Stimulated activated CD8-positive, alpha-beta memory T cell treated with anti-CD3 and anti-CD28 coated beads, Interleukin-2, amount 100 ng/mL, for 48 hours (primary cell): ENCODE data around the gene XYLT2.

Source experiments
- DNase-seq, 2 donors: peaks; one replicate each; pipeline ENCODE4 v3.0.0-alpha.2; 2020; ENCODE audit warnings: low read depth in 2 of 2

Gene XYLT2

GRCh38 chr17:50363217-50364060 is 17.5 kb downstream of the XYLT2 start:
- DNase-seq: no peak

- no peak for DNase-seq
Observed at GRCh38 chr17:50364061-50364458, 18.1 kb downstream of the XYLT2 start.

GRCh38 chr17:50364715-50365114 is 18.8 kb downstream of the XYLT2 start:
- no peak for DNase-seq

- DNase-seq: no peak
Observed at GRCh38 chr17:50365165-50365564, 19.2 kb downstream of the XYLT2 start.

- no peak for DNase-seq
Observed at GRCh38 chr17:50365649-50366393, 19.9 kb downstream of the XYLT2 start.

GRCh38 chr17:50367401-50367800 is 21.5 kb downstream of the XYLT2 start:
- no peak for DNase-seq

- no peak for DNase-seq
Observed at GRCh38 chr17:50370052-50370451, 24.1 kb downstream of the XYLT2 start.

GRCh38 chr17:50371526-50371925 is 25.6 kb downstream of the XYLT2 start:
- DNase-seq: no peak

- DNase-seq: no peak
Observed at GRCh38 chr17:50372222-50372757, 26.4 kb downstream of the XYLT2 start.

- DNase-seq: peak; percentile 67 to 70
Observed at GRCh38 chr17:50372758-50373556, 27.0 kb downstream of the XYLT2 start, which contains the start of the genes EME1 and MRPL27. EME1 (plus strand) TSS chr17:50373229; CDS start chr17:50375209, 1,980 bp downstream. MRPL27 (minus strand) TSS chr17:50373184; CDS start chr17:50373170, 14 bp downstream.

GRCh38 chr17:50373705-50374104 is 27.8 kb downstream of the XYLT2 start:
- DNase-seq: no peak

GRCh38 chr17:50375858-50376538 is 30.1 kb downstream of the XYLT2 start:
- DNase-seq: no peak

GRCh38 chr17:50379351-50380132 is 33.6 kb downstream of the XYLT2 start:
- DNase-seq: no peak

GRCh38 chr17:50380369-50381259 is 34.7 kb downstream of the XYLT2 start:
- DNase-seq: no peak

GRCh38 chr17:50381260-50381815 is 35.4 kb downstream of the XYLT2 start:
- no peak for DNase-seq

GRCh38 chr17:50381920-50382319 is 36.0 kb downstream of the XYLT2 start:
- no peak for DNase-seq

GRCh38 chr17:50382931-50383330 is 37.0 kb downstream of the XYLT2 start:
- DNase-seq: no peak

GRCh38 chr17:50386510-50386909 is 40.6 kb downstream of the XYLT2 start:
- no peak for DNase-seq

GRCh38 chr17:50388728-50389127 is 42.8 kb downstream of the XYLT2 start:
- no peak for DNase-seq
